DMS153 (cell line): ENCODE data around the gene PAPPA.
A peak's percentile ranks its signal among the peaks of the same experiment; 100 is the strongest.

Source experiments
- DNase-seq: peaks from one replicate; lab custom pipeline; 2025; lab: John Stamatoyannopoulos, UW

PAPPA gene

DNA sequence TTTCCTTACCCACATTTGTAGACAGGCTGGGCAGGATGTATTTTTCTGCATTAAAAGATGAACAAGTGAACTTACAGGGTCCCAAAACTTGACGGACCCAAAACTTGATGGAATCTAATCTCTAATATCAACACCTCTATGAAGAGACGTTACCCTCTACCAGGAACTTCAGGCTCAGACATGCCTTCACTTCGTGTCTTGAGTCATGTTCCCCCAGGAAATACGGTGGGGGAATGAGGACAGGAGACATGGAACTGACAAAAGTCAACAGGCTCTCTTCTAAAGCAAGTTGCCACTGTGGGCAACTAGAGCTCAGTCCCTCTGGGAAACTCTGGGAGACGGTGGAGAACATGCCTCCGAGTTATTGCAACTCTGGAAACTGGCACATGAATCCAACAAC is 196.1 kb downstream of the PAPPA start:
- no peak for DNase-seq

DNA sequence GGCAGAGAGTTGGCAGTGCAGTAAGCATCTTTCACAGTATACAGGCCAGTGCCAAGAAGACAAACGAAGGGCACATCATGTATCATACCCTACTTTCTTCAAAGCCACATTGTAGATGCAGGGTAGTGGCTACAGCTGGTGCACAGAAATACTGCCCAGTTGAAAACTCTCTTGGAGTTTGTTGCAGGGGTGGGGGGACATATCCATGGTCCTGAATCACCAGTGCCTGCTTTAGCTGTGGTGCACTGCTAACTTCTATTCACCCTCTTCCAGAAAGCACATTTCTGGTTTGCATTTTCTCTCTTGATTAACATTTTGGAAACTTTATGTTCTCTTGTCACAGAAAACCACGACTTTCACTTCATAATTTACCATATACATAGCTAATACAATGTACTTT is 196.6 kb downstream of the PAPPA start:
- no peak for DNase-seq

DNA sequence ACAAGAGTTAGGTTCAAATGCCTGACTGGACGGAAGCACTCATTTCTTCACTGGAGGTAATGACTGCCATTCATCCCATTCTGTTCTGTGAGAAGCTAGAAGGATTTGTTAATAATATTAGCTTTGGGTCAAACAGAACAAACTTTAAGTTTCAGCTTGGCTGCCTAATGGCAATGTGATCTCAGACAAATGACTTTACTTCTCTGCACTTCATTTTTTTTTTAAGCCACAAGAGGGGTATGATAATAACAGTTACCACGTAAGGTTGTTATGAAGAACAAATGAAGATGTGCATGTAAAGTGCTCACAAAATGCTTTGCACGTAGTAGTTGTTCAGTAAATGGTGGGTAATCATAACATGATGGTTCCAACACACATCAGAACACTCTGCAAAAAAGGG is 199.4 kb downstream of the PAPPA start:
- no peak for DNase-seq

DNA sequence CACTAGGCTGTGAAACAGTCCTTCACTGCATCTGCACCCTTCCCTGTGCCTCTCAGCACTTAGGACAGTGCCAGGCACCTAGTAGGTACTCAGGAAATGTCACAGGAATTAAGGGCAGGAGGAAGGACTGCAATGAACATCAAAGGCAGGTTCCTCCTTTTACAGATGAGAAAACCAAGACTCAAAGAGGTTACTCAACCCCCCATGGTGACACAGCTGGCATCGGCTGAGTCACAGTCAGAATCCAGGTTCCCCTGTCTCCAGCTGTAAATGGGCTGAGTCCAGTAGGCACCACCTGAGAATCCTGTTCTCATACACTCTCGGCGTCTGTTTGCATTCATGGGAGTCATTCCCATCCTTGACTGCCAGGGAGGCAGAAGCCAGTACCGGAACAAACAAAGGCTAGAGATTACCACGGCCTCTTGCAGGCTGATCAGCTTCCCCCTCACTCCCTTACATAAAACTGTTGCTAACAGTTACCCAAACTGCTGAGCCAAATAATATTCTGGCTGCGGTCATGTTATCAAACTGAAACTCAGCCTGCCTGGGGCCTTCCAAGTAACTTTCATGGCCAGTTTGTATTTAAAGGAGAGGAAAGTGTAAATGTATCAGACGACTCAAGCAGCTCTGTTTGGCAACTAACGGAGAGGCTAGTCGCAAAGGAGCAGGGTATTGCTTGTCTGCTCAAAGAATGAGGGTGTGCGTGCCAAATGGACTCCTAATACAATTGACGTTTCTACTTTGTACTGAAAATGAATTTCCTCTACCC is 201.7 kb downstream of the PAPPA start:
- DNase-seq = peak; percentile 90

DNA sequence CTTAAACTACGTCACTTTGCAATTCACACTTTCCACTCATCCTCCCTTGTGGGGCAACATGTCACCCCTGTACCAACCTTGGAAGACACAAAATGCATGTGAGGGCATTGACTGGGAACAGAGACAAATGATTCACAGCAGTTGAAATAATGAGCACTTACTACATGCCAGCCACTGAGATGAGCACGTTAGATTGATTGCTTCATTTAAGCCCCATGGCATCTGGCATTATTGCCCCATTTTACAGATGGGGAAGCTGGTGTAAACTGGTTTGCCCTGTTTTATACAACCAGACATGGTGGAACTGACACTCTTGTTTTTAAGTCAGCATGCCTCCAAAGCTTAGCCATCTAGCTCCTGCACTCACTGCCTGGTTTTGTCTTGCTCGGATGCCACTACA is 204.7 kb downstream of the PAPPA start:
- DNase-seq = no peak

DNA sequence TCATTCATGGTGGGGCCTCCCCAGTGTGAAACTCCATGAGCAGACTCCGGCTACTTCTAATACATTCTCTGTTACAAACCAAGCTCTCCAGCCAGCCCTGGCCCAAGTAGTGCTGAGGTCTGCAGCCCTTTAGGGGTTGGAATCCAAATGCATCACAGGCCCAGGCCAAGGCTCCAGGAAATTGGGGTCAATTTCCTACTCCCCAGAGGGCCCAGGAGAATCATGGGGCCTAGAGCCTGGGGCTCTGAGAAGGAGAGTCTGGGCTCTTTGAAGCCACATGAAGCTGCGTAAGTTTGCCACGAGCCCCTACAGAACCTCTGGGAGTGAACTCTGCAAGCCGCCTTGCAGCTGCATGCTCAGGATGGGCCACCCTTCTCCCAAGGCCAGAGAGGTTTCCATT is 206.4 kb downstream of the PAPPA start:
- DNase-seq = no peak

DNA sequence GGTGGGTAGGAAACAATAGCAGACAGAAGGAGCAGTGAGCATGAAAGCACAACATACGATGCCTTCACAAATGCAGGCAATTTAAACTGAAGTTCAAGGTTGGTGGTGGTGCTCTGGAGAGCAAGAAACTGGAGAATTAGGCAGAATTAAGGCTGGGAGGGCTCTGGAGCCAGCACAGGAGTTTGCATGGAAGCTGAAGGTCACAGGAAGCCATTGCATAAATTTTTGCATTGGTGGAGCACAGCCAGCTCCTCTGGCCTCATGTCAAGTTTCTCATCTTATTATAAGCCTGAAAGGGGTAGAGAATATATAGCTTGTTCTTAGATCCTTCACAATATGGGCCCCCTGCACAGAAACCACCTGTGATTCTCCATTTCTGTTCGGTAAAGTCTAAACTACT is 207.4 kb downstream of the PAPPA start:
- DNase-seq = no peak

DNA sequence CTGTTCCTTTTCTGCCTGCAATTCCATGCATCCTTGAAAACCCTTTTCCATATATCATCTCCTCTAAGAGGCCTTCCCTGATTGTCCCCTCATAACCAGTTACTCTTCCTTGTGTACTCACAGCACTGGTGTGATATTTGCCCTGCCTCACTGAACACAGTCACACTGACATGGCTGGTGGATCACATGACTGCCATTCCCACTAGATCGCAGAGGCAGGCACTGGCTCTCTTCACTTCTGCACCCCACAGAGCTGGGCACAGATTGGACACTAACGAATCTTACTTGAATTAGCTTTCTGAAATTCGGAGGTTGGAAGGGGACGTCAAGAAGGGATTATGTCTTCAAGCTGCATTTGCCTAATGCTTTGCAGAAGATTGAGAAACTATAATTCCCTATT is 208.0 kb downstream of the PAPPA start:
- DNase-seq = no peak

DNA sequence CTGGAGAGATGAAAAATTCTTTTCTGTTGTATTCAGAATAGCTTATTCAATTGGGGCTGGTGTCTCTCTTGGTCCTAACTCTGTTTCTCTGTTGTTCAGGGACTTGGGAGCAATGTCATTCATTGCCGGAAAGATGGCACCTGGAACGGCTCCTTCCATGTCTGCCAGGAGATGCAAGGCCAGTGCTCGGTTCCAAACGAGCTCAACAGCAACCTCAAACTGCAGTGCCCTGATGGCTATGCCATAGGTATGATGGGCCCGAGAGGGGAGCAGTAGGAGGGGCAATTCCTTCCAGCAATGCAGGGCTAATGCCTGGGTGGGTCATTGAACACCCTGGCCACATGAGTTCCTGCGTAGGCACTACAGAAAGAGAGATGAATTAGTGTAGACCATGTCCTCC is 208.9 kb downstream of the PAPPA start:
- DNase-seq = no peak

DNA sequence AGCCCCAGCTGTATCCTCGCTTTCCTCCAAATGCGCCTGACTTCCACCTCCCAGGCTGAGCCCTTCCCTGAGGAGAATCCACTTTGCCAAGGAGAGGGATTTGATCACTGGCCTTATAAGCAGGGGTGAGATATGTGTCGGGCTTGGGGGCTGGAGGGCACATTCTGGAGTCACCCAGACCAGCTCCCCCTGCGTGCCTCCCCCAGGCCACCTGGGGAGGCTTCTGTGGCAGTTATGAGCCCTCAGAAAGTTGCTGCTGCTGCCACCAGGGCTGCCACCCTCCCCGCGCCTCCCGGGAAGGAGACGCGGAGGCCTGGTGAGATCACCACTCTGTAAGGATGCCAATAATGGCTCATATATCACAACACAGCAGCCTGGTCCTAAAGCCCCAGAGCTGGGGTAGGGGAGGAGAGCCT is 211.5 kb downstream of the PAPPA start:
- DNase-seq = peak; percentile 20

DNA sequence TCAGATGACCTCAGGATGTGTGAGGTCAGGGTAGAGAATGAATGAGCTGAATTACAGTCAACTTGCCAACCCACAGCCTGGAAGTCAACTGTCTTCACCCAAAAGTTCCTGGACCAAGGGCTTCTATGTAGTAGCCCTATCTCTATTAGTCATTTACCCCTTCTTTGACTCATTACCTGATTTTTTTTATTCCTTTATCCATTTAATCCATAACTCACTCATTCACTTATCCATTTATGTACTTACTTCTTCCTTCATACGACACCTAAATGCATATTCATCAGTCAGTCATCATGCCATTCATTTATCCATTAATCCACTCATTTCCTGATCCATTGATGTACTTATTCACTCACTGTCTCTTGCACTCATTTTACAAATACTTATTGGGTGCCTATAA is 212.7 kb downstream of the PAPPA start:
- DNase-seq = no peak

DNA sequence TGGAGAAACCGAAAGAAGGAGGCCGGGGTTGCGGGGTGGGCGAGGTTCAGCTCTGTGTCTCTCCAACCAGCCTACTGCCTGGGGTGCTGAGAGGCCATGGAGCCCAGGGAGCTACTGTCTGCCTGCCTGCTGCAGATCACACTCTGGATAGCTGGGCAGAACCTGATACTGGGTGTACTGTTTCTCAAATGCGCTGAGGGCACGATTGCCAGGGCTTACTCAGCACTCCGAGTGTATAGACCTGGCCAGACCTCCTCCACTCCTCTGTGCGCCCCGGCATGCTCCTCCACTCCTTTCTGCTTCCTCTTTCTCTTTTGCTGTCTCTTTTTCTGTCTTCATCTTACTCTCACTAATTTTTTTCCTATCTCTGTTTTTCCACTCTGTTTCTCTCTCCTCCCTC is 215.1 kb downstream of the PAPPA start:
- no peak for DNase-seq

DNA sequence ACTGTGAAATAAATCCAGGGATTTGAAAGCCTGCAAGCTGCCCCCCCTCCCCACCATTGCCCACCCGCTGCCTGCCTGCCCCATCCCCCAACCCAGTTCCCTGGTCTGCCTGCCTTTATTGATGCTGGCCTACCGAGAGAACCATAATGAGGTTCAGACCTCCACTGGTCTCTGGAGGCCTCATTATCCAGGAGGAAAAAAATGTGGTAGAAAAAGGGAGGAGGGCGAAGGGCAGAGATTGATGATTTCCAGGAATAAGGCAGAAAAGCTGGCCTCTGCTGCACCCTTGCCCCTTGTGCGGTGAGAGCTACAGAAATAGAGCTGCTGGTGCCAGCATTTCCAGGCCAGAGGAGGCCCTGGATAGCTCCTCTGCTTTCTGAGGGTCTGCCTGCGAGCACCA is 216.1 kb downstream of the PAPPA start:
- no peak for DNase-seq

DNA sequence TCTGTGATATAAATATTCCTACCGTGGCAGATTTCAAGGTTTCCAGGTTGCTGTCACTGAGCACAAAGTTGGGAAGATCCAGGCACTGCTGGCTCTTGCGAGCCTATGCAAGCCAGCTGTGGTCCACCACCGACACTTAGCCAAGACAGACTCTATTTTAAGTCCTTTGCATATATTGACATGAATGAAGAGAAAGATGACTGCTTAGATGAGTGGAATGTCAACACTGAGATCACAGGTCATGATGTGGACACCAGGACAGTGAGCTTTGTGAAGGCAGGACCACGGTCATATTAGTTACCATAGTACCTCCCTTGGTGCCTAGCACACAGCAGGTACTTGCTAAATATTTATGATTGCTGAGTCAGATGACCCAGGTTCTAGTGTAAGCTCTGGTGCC is 217.0 kb downstream of the PAPPA start:
- no peak for DNase-seq

DNA sequence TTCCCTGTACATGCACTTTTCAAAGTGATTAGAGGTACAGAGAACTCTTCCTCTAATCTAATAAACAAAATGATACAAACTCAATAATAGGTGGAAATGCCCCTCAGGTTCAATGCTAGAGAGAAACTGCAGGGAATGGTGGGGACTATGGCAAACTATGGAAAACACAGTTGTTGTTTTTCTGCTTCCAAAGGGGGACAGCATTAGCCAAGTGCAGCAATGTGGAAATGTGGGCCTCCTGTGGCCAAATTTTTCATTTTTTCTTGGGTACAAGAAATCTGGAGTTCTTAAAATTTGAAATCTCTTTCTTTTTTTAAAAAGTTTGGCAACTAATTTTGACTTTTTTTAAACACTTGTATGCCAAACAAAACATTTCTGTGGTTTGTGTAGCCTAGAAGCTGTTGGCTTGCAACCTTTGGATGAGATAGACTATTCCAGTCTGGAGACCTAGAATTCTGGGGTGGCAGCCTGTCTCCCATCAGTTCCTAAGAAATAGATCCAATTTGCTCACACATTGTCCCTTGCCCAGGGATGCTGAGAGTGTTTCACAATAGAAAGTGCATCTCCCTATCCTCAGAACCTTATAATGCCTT is 218.6 kb downstream of the PAPPA start:
- DNase-seq = no peak

DNA sequence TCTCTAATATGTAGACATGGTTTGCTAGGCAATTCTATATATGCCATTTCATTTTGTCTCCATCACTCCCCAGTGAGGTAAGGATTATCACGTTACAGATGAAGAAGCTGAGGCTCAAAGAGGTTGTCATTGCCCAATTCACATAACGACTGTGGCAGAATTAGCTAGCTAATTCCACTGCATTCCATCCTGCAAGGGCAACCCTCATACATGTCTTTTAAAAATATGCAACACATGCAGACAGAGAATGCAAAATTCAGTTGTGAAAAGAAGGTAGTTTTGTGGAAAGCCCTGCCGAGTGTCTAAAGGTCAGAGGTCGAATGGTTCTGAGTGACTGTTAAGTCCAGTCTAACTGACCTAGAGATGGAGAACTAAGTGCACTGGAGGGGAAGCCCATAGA is 219.2 kb downstream of the PAPPA start:
- no peak for DNase-seq

DNA sequence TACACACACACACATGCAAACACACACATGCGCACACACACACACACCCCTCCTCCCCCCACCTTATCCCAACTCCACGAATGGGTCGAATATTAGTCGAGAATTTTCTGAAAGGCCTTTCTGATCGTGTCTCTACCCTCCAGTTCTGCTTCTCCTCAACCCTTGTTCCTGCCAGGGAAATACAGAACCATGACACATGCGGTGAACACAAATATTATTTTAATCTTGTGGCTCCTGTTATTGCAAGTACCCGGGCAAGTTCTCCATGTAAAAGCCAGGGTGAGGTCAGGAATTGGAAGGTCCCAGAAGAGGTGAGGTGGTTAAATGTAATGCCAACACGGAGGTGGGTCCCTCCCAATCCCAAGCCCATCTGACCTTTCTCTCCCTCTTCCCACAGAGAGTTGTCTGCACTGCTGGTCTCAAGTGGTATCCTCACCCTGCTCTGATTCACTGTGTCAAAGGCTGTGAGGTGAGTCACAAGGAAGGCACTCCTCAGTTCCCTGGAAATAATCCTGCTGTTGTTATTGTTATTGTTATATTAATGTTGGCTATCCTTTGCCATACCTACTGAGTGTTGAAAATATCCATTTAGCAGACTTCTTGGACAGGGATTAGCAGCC is 223.7 kb downstream of the PAPPA start:
- DNase-seq = no peak

DNA sequence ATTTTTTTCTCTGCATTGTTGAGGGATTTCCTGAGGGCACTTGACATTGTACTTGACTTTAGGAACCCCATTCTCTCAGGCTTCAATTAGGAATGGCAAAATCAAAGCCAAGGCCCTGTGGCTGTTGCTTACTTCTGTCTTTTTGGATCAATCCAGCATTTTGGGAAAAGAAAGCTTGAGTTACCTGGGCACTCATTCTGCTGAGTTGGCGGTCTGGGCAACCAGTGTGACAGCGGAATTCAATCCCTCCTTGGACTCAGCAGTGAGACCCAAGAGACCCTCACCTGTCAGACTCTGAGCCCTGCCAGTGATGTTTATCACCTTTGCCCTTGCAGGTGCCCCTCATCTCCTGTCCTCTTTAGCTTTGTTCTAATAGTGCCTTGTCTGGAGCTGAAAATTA is 225.3 kb downstream of the PAPPA start:
- DNase-seq = no peak

DNA sequence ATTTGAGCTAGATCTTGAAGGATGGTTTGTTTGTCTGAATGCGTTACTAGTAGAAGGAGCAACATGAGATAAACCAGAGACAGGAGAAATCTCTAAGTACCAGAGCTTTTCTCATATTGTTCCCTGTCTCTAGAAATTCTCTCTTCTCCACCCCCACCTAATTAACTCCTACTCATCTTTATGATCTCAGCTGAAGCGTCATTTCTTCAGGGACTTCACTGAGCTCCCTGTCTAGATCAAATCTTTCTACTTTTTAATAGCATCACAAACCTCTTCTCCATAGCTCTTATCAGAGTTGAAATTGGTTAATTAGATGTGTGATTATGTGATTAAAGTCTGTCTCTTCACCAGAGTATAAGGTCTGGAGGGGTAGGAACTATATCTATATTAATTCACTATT is 226.2 kb downstream of the PAPPA start:
- DNase-seq = no peak

DNA sequence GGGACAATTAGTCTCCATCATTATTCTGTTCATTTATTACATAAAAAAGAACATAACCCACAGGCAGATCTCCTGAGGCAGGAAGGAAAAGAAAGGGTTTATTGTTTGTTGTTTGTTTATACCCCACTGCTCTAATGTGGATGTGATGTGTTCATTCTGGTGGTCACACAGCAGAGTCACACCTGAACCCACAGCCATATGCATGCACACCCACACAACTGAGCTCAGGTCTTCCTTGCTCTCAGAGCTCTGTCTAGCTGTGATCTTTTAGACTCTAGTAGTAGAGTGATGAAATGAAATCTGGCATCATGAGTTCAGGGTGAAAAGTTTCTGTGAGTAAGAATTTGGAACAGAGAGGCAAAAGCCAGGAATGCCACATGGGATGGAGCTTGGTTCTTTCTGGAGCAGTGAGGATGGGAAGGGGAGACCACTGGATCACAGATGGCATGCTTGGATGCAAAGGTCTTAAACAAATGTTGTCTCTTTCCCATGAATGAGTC is 227.0 kb downstream of the PAPPA start:
- DNase-seq = no peak

DNA sequence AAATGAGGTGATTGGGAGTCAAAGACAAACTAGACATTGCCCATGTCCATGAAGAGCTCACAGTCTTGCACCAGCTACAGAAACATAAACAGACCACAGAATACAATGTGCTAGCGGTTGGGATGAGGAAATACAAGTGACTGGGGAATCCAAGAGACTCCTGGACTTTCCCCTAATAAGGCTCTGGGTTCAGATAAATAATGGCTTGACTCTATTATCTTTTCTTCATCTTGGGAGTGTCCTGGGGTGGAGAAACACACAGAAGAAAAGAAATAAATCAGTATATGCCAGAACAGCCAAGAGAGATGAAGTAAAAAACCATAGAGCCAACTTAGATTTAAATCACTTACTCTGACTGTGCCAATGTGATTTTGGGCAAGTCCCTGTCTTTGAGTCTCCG is 227.8 kb downstream of the PAPPA start:
- no peak for DNase-seq

DNA sequence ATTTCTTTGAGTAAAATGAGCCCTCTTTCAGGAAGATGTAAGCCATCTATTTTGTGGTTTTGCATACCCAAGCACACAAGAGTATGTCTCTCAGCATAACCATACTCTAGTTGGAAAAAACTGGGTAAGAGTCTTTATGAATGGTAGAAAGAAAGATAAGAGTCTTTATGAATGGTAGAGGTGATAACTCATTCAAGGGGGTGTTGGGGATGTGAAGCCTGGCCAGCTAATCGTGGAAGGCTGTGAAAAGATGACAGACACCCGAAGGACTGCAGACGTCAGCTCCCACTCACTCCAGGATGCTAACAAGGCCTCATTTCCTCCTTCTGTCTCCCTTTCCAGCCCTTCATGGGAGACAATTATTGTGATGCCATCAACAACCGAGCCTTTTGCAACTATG is 228.5 kb downstream of the PAPPA start:
- DNase-seq = no peak

DNA sequence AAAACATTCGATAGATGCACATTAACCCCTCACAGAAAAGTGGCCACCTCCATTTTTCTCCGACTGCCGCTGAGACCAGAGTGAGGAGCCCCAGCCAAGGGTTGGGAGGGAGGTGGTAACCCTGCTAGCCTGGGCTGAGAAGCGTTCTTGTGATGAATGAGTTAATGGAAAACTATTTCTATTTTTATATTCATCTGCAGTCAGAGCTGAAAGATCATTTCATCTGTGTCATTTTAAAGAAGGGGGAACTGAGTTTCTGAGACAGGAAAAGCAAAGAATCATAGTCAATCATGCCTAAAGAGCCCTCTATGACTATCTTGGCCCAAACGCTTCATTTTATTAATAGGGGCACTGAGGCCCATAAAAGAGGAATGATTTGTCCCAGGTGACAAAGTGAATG is 229.5 kb downstream of the PAPPA start:
- DNase-seq = no peak

DNA sequence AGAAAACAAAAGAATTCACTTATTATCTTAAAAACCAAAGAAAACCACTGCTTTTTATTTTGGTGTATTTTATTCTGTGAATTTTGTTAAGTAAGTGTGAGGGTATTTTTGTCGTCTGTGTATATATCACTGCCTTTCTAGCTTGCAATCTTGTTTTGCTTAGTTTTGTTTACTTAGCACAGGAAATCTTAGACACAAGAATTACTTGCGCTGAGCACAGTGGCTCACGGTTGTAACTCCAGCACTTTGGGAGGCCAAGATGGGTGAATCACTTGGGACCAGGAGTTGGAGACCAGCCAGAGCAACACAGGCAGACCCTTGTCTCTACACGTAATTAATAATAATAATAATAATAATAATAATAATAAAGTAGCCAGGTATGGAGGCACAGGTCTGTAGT is 230.3 kb downstream of the PAPPA start:
- no peak for DNase-seq
